Measurements from ENCODE around the gene CEACAM7.
"Not testable (repeated sequence)": the region's sequence is repeated elsewhere in the genome, so short reads cannot be mapped to it uniquely, and the experiment has no call there.

The CEACAM7 gene

DNA sequence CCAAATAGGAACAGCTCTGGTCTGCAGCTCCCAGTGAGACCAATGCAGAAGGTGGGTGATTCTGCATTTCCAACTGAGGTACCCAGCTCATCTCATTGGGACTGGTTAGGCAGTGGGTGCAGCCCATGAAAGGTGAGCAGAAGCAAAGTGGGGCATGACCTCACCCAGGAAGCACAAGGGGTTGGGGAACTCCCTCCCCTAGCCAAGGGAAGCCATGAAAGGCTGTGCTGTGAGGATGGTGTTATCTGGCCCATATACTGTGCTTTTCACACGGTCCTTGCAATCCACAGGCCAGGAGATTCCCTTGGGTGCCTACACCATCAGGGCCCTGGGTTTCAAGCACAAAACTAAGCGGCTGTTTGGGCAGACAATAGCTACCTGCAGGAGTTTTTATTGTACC, 31.3 kb downstream of the CEACAM7 start:
- FAIRE-seq; DNase-seq (ENCODE audit: low spot score): not testable (repeated sequence)

DNA sequence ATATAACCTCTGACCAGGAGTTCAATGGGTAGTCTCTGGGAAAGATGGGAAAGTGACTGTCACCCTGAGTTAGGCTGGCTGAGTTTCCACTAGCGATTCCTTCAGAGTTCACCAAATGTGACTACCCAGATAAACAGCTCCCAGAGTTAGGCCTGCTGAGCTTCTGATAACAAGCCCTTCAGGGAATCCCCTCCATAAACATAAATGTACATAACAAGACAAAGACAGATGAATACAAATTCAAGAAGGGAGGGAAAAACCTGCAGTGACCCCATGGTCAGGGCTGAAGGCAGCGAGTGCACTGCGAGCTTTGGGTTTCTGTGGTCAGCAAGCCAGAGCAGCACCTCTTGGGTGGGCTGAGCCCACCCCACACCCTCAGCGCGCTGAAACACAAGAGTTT, 35.8 kb downstream of the CEACAM7 start:
- FAIRE-seq (no peak), DNase-seq (ENCODE audit: low spot score) (no peak)

DNA sequence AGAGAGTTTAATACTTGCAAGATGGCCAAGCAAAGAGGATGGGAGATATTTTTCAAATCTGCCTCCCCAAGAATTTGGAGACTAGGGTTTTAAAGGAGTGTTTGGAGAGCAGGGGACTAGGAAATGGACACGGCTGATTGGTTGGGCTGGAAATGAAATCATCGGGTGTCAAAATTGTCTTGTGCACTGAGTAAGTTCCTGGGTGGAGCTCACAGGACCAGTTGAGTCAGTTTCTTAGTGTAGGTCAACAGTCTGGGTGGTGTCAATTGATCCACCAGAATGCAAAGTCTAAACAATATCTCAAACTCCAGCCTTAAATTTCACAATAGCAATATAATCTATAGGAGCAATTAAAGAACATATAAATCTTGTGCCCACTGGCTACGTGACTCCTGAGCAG, 38.2 kb downstream of the CEACAM7 start:
- DNase-seq (ENCODE audit: low spot score) = no peak
- FAIRE-seq = no peak

DNA sequence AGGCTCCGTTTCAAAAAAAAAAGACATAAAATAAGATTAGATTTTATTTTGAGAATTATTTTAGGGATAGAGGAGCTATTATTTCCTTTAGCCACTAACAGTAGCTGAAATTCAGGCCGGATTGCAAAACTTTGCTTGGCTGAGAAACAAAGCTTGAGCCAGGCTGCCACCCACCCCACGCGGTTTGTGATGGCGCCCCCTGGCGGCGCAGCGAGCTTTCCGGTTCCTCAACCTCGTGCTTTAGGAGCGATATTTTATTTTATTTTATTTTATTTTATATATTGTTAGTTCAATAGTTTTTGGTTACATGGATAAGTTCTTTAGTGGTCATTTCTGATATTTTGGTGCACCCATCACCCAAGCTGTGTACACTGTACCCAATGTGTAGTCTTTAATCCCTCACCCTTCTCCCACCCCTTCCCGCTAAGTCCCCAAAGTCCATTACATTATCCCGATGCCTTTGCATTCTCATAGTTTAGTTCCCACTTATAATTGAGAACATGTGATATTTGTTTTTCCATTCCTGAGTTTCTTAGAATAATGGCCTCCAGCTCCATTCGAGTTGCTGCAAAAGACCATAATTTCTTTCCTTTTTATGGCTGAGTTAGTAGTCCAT, 41.4 kb downstream of the CEACAM7 start:
- DNase-seq (ENCODE audit: low spot score) = no peak
- FAIRE-seq = no peak

DNA sequence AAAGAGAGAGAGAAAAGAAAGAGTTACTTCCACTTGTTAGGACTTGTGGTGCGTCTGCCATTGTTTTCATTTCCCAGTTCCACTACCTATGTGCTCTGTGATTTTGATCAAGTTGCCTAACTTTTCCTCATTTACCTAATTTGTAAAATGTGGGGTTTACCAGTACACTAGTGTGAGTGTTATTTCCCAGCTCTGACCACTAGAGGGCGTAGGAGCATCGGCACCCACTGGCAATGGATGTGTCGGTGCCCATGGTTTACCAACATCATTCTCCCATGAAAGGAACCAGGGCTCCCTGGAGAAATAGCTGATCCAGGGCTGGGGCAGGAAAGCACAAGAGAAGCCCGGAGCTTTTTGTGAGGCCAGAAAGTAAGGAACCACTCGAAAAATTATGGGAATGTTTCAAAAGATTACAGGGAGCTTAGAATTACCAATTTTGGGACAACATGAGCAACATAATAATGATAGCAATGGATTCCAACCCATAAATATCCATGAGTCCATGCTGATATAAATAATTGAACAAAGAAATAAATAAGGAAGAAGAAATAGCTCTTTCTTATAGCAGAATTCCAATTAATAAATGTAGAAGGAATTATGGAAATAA, 46.1 kb downstream of the CEACAM7 start:
- DNase-seq (ENCODE audit: low spot score) (peak; percentile 5), FAIRE-seq (no peak)

DNA sequence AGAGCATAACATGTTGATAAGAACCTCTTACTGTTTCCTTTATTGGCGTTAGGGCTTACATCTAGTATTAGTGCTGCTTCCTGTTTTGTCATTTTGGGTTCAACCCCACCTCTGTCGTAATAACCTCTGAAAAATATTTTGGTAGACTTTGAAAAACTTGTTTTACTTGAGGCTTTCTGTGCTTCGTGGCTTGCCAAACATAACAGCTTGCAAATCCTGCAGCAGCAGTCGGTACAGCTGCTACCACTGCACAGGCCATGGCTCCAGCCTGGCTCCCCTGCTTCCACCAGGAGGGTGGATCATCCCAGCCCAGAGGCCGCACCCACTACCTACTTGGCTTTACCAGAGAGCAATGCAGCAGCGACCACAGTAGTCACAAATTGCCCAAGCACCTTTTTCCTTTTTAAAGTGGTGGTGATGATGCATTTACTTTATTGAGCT, 49.4 kb downstream of the CEACAM7 start:
- DNase-seq (ENCODE audit: low spot score) (no peak), FAIRE-seq (no peak)

DNA sequence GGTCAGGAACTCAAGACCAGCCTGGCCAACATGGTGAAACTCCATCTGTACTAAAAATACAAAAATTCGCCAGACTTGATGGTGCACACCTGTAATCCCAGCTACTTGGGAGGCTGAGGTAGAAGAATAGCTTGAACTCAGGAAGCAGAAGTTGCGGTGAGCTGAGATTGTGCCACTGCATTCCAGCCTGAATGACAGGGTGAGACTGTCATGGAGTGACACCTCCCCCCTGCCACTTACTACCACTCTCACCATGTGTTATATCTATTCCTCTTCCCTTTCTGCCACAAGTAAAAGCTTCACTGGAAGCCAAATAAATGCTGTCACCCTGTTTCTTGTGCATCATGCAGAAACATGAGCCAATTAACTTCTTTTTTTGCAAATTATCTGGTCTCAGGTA, 50.6 kb downstream of the CEACAM7 start:
- DNase-seq (ENCODE audit: low spot score) (no peak), FAIRE-seq (no peak)

DNA sequence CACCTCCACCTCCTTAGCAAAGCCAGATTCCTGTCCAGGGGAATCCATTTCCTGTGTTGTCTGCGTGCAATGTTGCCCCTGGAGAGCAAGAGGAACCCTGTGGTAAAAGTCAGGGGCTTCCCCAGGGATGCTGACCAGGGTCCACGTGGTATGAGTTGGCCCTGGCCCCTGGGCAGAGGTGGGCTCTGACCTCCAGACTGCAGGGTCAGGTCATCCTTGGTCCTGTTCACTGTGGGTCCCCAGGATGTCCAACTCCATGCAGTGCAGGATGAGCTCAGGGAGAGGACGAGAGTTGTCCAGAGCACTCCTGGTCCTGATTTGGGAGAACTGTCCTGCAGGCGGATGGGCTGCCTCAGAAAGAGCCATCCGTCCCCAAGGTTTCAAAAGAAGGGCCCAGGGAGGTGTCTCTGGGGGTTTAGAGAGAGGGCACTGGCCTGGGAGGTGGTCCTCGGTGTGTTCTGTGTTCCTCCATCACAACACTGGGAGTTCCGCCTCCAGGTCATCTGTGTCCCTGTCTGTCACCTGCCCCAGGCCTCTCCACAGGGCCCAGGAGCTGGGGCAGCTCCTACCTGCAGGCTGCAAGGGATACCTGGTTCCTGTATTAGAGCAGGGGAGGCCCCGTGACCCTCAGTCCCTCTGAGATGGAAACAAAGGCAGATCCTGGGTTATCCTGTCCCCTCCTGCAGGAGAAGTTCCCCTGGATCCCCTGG, 59.9 kb downstream of the CEACAM7 start:
- DNase-seq (ENCODE audit: low spot score) (no peak), FAIRE-seq (no peak)

DNA sequence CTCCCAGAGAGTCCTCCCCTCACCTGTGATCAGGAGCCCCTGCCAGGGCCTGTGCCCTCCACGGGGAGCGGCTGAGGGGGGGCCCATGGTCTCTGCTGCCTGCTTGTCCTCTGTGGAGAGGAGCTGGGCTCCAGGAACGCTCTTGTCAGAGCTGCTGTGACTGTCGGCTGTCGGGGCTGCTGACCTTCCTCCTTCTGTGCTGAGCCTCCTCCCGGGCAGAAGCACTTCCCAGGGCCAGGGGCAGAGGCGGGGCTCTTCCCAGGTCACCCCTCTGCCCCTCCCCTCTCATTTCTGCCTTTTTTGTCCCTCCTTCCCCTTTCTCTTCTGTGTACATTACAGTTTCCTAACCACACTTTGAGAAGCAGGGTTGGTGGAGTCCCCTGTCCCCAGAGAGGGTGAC, 61.2 kb downstream of the CEACAM7 start, which contains the start of gene CEACAM4:
Gene CEACAM4 (minus strand): TSS at position 198 of the 400 bp plus-strand sequence. CDS start 111 bp downstream, at position 87.
- no peak for FAIRE-seq
- DNase-seq (ENCODE audit: low spot score) = no peak

DNA sequence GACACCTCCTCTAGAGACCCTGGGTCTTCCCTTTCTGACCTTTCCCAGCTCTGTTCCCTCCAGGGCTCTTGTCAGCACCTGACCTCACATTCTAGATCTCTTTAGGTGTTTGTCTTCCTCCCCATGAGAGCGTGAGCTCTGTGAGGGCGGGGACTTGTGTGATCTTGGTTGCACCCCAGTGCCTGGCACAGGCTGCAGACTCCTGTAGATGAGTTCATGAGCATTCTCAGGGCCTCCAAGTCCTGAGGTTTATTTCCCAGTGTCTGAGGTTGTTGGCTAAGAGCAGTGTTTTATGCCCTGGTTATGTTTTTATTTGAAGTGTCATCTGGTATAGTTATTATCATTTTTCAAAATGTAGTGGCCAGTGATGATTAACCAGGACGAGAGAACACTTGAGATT, 61.8 kb downstream of the CEACAM7 start:
- FAIRE-seq (no peak), DNase-seq (ENCODE audit: low spot score) (no peak)

DNA sequence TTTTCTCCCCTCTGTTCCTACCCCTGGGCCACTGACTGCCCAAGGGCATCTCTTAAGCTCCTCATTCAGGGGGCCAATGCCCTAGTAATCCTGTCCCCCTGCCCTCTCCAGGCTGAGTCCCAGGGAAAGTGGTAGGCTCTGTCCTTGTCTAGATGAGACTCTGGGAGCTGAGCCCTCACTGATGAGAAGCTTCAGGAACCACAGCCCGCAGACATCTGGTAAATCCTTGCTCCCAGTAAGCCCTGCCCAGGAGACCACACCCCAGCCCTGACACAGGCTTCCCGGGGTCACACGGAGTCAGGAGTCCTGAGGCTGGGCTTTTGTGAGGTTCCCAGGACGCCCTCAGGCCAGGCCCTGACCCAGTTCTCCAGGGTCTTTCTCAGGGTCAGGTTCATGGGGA, 63.1 kb downstream of the CEACAM7 start:
- FAIRE-seq = no peak

DNA sequence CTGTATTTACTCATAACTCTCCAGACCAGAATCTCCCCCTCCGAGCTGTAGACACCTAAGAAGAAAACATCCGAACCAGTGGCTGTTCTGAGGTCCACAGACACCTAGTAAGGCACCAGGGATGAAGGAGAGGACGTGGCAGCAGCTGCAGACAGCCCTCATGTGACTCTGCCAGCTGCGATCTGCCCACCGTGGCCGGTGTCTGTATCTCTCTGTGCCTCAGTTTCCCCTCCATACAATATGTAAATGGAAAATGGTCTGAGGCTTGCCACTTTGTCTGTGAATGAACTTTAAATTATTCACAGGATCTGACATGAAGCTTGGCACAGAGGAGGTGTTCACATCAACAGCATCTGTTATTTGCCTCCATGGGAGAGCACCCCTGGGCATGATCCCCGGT, 63.6 kb downstream of the CEACAM7 start:
- DNase-seq (ENCODE audit: low spot score) = no peak
- no peak for FAIRE-seq

More for the DNA sequence above, 63.1 kb downstream of the CEACAM7 start:
- no peak for DNase-seq (ENCODE audit: low spot score)

DNA sequence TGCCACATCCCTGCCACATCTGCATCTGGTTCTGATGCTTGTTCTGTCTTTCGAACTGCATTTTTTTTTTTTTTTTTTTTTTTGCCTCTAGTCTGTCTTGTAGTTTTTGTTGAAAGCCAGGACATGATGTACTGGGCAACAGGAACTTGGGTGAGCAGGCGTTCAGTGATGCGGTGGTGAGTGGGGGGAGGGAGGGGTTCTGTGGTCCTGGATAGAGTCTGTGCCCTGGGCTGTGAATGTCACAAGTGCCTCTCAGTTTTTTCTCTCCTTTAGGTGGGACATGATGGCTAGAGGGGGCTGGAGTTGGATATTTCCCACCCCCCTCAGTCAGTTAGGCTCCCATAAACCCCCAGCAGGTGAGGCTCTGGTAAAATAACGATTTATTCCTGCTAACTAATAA, 64.7 kb downstream of the CEACAM7 start:
- DNase-seq (ENCODE audit: low spot score) (no peak), FAIRE-seq (no peak)
